ENCODE measurements around the gene TNFSF10.
A peak's percentile ranks its signal among the peaks of the same experiment; 100 is the strongest.
"Not testable (repeated sequence)": the region's sequence is repeated elsewhere in the genome, so short reads cannot be mapped to it uniquely, and the experiment has no call there.

The TNFSF10 gene
- 26.4 to 69.3 (median 46.0) reads per million in 4 donors for total RNA-seq

- peak; percentile 25 to 93 (median 38) for DNase-seq
Observed at GRCh38 chr3:172522871-172523818, at the start of gene TNFSF10. Gene TNFSF10, minus strand, starts transcription at chr3:172523430. Its CDS starts 46 bp downstream, at chr3:172523384.

DNA sequence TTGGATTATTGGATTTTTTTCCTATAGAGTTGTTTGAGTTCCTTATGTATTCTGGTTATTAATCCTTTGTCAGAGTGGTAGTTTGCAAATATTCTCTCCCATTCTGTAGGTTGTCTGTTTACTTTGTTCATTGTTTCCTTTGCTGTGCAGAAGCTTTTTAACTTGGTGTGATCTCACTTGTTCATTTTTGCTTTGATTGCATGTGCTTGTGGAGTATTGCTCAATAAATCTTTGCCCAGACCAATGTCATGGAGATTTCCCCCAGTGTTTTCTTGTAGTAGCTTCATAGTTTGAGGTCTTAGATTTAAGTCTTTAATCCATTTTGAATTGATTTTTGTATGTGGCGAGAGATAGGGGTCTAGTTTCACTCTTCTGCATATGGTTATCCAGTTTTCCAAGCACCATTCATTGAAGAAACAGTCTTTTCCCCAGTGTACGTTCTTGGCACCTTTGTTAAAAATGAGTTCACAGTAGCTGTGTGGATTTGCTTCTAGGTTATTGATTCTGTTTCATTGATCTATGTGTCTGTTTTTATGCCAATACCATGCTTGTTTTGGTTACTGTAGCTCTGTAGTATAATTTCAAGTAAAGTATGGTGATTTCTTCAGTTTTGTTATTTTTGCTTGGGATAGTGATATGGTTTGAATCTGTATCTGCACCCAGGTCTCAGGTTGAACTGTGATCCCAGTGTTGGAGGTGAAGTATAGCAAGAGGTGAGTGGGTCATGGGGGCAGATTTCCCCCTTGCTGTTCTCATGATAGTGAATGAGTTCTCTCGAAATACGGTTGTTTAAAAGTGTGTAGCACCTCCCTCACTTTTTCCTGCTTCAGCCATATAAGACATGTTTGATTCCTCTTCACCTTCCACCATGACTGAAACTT is 46.1 kb upstream of the TNFSF10 start:
- no peak for DNase-seq

DNA sequence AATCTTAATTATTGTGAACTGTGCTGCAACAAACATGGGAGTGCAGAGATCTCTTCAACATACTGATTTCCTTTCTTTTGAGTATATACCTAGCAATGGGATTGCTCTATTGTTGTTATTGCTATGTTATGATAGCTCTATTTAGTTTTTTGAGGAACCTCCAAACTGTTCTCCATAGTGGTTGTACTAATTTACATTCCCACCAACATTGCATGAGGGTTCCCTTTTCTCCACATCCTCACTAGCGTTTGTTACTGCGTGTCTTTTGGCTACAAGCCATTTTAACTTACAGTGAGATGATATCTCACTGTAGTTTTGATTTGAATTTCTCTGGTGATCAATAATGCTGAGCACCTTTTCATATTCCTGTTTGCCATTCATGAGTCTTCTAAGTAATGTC is 45.5 kb upstream of the TNFSF10 start:
- DNase-seq, result no peak

DNA sequence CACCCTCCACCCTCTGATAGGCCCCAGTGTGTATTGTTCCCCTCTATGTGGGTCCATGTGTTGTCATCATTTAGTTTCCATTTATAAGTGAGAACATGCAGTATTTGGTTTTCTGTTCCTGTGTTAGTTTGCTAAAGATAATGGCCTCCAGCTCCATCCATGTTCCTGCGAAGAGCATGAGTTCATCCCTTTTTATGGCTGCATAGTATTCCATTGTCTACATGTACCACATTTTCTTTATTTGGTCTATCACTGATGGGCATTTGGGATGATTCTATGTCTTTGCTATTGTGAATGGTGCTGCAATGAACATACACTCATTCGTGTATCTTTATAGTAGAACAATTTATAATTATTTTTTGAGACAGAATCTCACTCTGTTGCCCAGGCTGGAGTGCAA is 43.6 kb upstream of the TNFSF10 start:
- not testable (repeated sequence) for DNase-seq

DNA sequence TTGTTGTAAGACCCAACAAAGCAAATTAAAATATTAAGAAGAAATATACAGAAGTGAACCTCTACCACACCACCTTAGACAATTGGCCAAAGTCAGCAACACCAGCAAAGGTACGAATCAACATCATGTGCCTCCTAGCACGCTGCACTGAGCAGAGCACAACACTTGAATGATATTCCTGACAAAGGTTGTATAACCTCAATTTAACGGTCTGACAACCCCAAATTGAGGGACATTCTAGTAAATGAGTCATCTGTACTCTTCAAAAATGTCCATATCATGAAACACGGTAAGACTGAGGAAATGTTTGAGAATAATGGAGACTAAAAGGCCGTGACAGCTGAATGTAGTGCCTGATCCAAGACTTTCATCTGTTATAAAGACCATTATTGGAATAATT is 41.3 kb upstream of the TNFSF10 start:
- no peak for DNase-seq

DNA sequence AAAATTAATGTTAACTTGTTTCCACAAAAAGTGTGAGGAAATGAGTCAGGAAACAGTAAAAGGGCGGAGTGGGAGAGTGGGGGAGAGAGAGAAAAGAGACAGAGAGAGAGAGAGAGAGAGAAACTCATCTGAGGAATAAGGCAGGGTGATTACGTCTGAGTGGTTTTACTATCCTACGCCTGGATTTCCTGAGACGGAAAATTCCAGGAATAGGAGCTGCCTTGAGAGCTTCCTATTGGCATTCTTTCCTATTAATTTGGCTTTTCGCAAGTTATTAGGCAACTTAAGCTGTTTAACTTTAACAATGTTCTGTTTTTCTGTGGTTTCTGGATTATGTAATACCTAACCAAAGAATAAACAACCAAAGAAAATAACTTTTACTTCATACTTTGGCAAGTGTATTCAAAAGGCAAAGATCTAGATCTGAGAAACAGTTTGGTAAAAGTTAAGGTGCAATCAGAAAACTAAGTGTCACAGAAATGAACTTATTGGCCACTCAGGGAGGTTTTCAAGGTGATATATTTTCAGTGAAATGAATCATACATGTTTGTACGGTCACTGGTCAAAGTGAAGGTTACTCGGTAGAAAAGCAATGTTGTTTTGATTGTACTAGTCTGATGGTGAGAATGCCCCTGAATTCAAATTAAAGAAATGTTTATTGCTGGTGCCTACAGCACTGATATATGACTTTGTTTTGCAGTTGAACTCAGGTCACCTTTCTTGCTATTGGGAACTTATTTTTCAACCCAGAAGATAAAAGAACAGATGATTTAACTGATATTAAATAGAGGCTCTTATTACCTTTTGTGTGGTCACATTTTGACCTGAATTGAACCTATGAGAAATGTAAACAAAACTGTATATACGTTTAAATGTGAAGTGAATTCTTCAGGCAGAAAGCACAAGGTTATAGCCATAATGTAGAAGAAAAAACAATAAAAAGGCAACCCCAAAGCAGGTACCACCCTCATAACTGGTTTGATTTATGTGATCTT is 39.9 kb upstream of the TNFSF10 start:
- peak in 1 of 5 donors; percentile 79 for DNase-seq

GRCh38 chr3:172561897-172562640 is 38.8 kb upstream of the TNFSF10 start:
- peak in 1 of 5 donors; percentile 44 for DNase-seq

DNA sequence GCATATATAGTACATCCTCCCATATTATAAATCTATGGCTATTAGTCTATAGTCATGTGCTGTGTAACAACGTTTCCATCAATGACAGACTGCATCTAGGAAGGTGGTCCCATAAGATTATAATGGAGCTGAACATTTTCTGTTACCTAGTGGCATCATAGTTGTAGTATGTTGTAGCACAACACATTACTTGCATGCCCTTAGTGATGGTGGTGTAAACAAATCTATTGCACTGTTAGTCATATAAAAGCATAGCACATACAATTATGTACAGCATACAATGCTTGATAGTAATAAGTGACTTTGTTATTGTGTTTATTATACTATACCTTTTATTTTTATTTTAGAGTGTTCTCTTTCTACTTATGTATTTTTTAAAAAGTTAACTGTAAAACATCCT is 37.4 kb upstream of the TNFSF10 start:
- DNase-seq, result no peak

DNA sequence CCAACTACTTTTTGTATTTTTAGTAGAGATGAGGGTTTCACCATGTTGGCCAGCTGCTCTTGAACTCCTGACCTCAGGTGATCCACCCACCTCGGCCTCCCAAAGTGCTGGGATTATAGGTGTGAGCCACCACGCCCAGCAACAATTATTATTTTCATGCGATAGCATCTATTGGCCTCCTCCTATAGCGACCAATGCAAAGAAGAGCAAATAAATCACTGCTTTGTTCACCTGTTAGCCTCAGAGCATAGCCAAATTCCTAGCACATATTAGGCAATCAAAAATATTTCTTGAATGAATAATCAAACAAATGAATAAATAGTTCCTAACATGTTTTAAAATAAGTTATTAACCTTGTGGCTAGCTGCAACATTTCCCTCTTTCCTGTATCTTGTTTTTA is 36.8 kb upstream of the TNFSF10 start:
- DNase-seq, result no peak

GRCh38 chr3:172559020-172559419 is 35.8 kb upstream of the TNFSF10 start:
- no peak for DNase-seq

DNA sequence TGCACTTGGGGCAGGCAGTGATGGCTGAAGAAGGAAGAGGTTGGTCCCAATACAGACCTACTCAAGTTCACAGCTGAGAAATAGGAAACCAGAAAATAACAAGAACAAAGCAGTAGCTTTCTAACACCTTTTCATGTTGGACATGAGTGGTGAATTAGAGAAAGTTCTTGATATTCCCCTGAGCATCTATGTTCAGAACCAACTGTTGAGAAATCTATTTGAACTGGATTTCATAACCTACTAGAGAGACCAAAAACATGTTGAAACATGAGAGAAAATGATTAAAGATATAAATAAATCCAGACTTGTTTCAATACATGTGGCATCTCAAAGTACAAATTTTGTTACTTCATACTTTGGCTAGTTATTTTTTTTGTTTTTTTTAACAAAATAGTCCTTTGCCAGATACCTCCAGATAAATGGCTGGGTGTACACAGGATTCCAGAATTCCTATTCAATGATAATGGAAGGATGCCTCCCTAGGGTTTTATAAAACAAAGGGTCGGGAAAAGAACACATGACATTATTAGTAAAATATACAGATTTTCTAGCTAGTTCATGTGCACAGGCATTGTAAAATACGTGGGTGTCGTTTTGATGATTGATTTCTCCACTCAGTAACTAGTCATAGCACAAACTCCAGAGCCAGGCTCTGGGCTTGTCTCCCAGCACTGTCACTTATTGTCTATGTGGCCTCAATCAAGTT is 34.4 kb upstream of the TNFSF10 start:
- no peak for DNase-seq

- DNase-seq, result no peak
Observed at GRCh38 chr3:172553526-172554252, 30.5 kb upstream of the TNFSF10 start.

GRCh38 chr3:172552607-172553006 is 29.4 kb upstream of the TNFSF10 start:
- no peak for DNase-seq

DNA sequence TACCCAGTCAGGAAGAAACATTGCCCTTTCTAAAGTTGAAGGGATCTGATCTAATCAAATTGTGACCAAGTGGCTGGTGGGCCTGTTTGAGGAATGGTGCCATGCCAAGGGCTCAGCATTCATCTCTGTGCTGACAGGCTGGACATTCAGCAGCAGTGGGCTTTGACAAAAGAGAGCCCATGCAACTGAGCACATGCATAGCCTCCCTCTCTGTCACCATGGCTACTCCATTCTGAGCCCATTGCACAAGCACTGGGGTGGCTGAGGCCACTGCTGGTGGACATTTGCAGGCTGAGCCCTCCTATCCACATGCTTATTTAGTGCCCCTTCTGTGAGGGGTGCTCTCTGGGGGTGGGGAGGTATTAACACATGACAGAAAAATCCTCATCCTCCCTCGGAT is 28.6 kb upstream of the TNFSF10 start:
- DNase-seq, result no peak

DNA sequence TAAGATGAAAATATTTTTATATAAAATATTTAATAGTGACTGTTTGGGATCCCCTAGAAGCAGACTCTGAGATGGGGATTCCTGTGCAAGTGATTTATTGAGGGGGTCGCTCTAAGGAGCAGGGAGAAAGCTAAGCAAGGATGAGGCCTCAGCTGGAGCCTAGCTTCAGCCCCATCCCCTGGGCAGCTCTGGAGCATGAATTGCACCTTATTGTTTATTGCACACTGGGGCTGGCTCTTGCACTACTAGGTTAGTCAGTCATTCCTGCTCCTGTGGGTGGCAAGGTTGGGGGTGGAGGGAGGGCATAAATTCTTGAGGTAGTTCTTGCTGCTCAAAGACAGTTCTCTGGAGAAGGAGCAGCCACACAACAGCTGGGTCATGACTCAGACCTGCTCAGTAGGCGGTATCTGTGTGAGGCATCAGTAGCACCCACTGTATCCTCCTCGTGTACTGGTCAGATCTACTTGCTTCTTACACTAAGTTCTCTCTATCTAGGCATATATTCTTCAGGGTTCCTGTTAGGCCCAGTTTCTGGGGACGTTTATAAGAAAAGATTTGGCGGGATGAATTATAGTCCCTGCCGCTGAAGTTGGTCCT is 27.2 kb upstream of the TNFSF10 start:
- peak in 1 of 5 donors; percentile 87 for DNase-seq

DNA sequence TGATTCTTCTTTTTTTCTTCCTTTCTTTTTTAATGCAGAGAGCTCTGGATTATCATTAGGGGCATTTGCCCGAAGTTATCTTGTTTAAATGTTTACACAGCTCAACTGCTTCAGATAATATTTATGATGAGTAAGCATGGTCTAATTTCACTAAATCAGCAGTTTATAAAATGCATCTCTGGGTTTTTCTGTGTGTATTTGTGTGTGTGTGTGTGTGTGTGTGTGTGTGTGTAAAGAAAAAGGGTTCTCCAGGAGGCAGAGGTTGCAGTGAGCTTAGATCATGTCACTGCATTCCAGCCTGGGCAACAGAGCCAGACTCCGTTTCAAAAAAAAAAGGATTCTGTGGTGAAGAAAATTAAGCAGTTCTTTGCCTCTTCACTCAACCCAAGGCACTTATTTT is 25.9 kb upstream of the TNFSF10 start:
- DNase-seq, result no peak

- no peak for DNase-seq
Observed at GRCh38 chr3:172546628-172547214, 23.5 kb upstream of the TNFSF10 start.

- DNase-seq, result no peak
Observed at GRCh38 chr3:172546105-172546504, 22.9 kb upstream of the TNFSF10 start.

GRCh38 chr3:172544404-172544803 is 21.2 kb upstream of the TNFSF10 start:
- no peak for DNase-seq
